ENCODE measurements around the gene ZNF417. TPM values are rescaled to one million over a fixed set of nuclear protein-coding genes. Genes with fewer than 3 reads are reported as not detected.
"Not testable (repeated sequence)": the region's sequence is repeated elsewhere in the genome, so short reads cannot be mapped to it uniquely, and the experiment has no call there.

ZNF417 gene
- total RNA-seq, 1 donor from 2014 or later: 14.1 TPM

DNA sequence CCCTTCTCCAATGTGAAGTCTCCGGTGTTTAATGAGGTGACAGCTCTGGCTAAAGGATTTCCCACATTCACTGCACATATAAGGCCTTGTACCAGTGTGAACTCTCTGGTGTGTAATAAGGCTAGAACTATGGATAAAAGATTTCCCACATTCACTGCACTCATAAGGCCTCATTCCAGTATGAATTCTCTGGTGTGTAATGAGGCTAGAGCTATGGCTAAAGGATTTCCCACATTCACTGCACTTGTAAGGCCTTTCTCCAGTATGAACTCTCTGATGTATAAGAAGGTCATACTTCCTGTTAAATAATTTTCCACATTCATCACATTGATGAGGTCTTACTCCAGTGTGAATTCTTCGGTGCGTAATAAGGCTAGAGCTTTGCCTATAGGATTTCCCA is 25.2 kb upstream of the ZNF417 start:
- peaks cover 33 to 39% (median 36%) of the 10 kb centered on the region in 3 donors for H3K9me3 ChIP-seq (ENCODE audit: control insufficient read depth in 3 of 3, low read length in 3 of 3)

DNA sequence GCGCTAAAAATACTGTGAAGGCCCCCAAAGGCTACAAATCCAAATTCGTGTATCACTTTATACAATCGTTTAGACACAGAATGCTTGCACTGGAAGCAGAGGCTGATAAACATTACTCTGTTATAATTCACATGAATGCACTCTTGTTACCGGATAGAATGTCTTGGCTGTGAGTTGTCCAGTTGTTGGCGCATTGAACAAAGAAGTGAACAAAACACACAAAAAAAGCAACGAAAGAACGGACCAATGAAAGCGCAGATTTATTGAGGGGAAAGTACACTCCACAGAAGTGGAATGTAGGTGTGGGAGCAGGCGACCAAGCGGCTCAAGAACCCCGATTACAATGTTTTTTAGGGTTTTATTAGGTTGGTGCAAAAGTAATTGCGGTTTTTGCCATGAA is 19.3 kb upstream of the ZNF417 start:
- peaks cover 13 to 14% (median 13%) of the 10 kb centered on the region in 3 donors for H3K9me3 ChIP-seq (ENCODE audit: control insufficient read depth in 3 of 3, low read length in 3 of 3)
- no peak overlapping the region for H3K27ac ChIP-seq (ENCODE audit: low read depth, low read length)
- H3K27me3 ChIP-seq (ENCODE audit: control insufficient read depth in 3 of 3, insufficient read depth in 3 of 3, low read length in 3 of 3): no peaks in the 10 kb centered on the region
- H3K36me3 ChIP-seq (ENCODE audit: control insufficient read depth in 3 of 3, insufficient read depth in 3 of 3, low read length in 3 of 3): peaks cover 19 to 22% (median 21%) of the 10 kb centered on the region in 3 donors
- peak overlapping the region in 1 of 3 donors; percentile 78 for H3K4me3 ChIP-seq (ENCODE audit: low read length in 3 of 3)
- no peak overlapping the region for H3K9ac ChIP-seq (ENCODE audit: low read depth in 1 of 3, low read length in 3 of 3)
- peaks cover 7 to 16% (median 7%) of the 10 kb centered on the region in 3 donors for H3K4me1 ChIP-seq (ENCODE audit: control insufficient read depth in 3 of 3, insufficient read depth in 3 of 3, low read length in 3 of 3)

More for the DNA sequence above, 25.2 kb upstream of the ZNF417 start:
- no peak overlapping the region for H3K27ac ChIP-seq (ENCODE audit: low read depth, low read length)
- peaks cover 47 to 53% (median 48%) of the 10 kb centered on the region in 3 donors for H3K36me3 ChIP-seq (ENCODE audit: control insufficient read depth in 3 of 3, insufficient read depth in 3 of 3, low read length in 3 of 3)
- no peak overlapping the region for H3K9ac ChIP-seq (ENCODE audit: low read depth in 1 of 3, low read length in 3 of 3)
- peak overlapping the region in 1 of 3 donors; percentile 11 for H3K4me3 ChIP-seq (ENCODE audit: low read length in 3 of 3)
- H3K4me1 ChIP-seq (ENCODE audit: control insufficient read depth in 3 of 3, insufficient read depth in 3 of 3, low read length in 3 of 3): peaks cover 6 to 9% (median 7%) of the 10 kb centered on the region in 3 donors
- no peaks in the 10 kb centered on the region for H3K27me3 ChIP-seq (ENCODE audit: control insufficient read depth in 3 of 3, insufficient read depth in 3 of 3, low read length in 3 of 3)

DNA sequence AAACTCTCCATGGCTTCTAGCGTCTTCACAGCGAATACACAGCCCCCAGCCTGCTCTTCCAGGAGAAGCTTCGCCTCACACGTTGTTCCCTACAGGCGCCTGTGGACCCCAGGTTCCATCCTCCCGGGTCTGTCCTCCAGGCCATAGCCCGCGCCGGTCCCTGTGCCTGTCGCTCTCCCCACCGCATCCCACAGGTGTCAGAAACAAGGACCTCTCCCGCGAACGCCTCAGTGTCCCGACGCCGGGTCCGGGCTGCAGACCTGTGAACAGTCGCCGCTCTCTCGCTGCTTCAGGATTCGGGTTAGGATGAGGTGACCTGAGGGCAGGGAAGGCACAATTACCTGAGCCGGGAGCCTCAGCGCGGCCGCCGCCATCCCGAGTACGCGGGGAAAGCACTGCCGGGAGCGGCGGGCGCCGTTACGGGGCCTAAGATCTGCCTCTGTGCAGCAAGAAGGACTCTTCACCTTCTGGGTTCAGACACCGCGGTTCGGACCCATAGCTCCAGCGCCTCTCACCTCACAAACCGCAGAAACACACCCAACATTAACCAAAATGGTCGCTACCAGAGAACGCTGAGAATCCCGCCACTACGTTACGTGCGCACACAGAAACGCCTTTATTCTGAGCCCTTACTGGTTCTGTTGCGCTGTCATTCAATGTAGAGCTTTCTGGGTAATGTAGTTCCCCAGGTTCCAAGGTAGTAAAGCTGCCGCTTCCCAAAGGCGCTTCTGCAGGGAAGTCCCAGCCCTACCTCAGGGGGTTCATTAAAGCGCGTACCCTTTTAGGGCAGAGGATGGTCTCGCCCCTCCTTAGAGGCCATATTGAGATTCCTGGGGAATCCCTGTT is 18.7 kb upstream of the ZNF417 start, which contains the start of gene ZNF418:
TSS of gene ZNF418 (minus strand) at position 583 of the 846 bp plus-strand sequence. CDS start 1,580 bp downstream, outside the sequence.
- peak within 1 kb of the TSS; percentile 80 to 87 (median 84) for H3K9ac ChIP-seq (ENCODE audit: low read depth in 1 of 3, low read length in 3 of 3)
- H3K36me3 ChIP-seq (ENCODE audit: control insufficient read depth in 3 of 3, insufficient read depth in 3 of 3, low read length in 3 of 3): peaks cover 21 to 24% (median 21%) of the 10 kb centered on the region in 3 donors
- peaks cover 11 to 18% (median 14%) of the 10 kb centered on the region in 3 donors for H3K9me3 ChIP-seq (ENCODE audit: control insufficient read depth in 3 of 3, low read length in 3 of 3)
- no peaks in the 10 kb centered on the region for H3K27me3 ChIP-seq (ENCODE audit: control insufficient read depth in 3 of 3, insufficient read depth in 3 of 3, low read length in 3 of 3)
- peak within 1 kb of the TSS; percentile 78 to 91 (median 86) for H3K4me3 ChIP-seq (ENCODE audit: low read length in 3 of 3)
- H3K27ac ChIP-seq (ENCODE audit: low read depth, low read length): peak within 1 kb of the TSS; percentile 46
- H3K4me1 ChIP-seq (ENCODE audit: control insufficient read depth in 3 of 3, insufficient read depth in 3 of 3, low read length in 3 of 3): peaks cover 7 to 16% (median 7%) of the 10 kb centered on the region in 3 donors

DNA sequence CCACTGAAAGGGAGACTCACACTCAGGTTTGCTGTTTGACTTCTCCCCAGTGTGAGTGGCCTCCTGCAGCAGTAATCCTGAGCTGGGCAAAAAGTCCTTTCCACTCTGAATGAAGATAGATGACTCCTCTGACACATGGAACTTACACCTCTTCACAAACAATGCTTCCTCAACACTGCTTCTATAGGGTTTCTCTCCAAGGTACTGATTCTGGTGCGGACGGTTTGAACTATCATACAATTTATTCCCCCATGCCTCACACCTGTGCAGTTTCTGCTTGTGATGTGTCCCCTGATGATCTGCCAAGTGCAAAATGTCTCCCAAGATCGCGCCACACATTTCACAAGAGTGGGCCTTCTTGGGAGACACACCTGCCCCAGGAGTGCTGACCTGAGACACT is 11.2 kb upstream of the ZNF417 start:
- Histone ChIP-seq H3K9me3 (ENCODE audit: control insufficient read depth in 3 of 3, low read length in 3 of 3) (peaks cover 17 to 47% (median 21%) of the 10 kb centered on the region in 3 donors), H3K27me3 (ENCODE audit: control insufficient read depth in 3 of 3, insufficient read depth in 3 of 3, low read length in 3 of 3) (no peaks in the 10 kb centered on the region), H3K9ac (ENCODE audit: low read depth in 1 of 3, low read length in 3 of 3) (no peak overlapping the region), H3K36me3 (ENCODE audit: control insufficient read depth in 3 of 3, insufficient read depth in 3 of 3, low read length in 3 of 3) (peaks cover 43 to 65% (median 47%) of the 10 kb centered on the region in 3 donors), H3K4me1 (ENCODE audit: control insufficient read depth in 3 of 3, insufficient read depth in 3 of 3, low read length in 3 of 3) (no peaks in the 10 kb centered on the region), H3K4me3 (ENCODE audit: low read length in 3 of 3) (no peak overlapping the region), H3K27ac (ENCODE audit: low read depth, low read length) (no peak overlapping the region)

DNA sequence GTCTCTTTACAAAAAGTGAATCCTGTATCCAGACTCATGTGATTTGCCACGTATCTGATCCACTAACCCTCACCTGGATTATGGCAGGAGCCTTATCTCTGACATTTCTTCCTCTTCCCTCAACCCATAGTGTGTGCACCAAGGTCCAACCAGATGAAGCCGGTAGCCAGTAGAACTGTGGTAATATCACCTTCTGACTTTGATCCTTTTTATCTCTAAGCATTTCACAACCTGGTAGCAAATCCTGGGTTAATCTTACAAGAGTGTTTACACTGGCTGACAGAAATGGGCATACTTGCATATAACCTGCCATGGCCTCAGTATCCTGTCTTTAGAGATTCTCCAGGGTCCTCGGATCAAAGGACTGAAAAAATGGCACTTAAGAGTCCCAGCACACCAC is 1.9 kb downstream of the ZNF417 start:
- peaks cover 0 to 4% (median 0%) of the 10 kb centered on the region in 3 donors for H3K9me3 ChIP-seq (ENCODE audit: control insufficient read depth in 3 of 3, low read length in 3 of 3)
- H3K4me3 ChIP-seq (ENCODE audit: low read length in 3 of 3): peak overlapping the region in 1 of 3 donors; percentile 20
- no peak overlapping the region for H3K9ac ChIP-seq (ENCODE audit: low read depth in 1 of 3, low read length in 3 of 3)
- H3K27ac ChIP-seq (ENCODE audit: low read depth, low read length): no peak overlapping the region
- no peaks in the 10 kb centered on the region for H3K27me3 ChIP-seq (ENCODE audit: control insufficient read depth in 3 of 3, insufficient read depth in 3 of 3, low read length in 3 of 3)
- H3K4me1 ChIP-seq (ENCODE audit: control insufficient read depth in 3 of 3, insufficient read depth in 3 of 3, low read length in 3 of 3): peaks cover 8 to 15% (median 10%) of the 10 kb centered on the region in 3 donors
- H3K36me3 ChIP-seq (ENCODE audit: control insufficient read depth in 3 of 3, insufficient read depth in 3 of 3, low read length in 3 of 3): peaks cover 15 to 28% (median 19%) of the 10 kb centered on the region in 3 donors

DNA sequence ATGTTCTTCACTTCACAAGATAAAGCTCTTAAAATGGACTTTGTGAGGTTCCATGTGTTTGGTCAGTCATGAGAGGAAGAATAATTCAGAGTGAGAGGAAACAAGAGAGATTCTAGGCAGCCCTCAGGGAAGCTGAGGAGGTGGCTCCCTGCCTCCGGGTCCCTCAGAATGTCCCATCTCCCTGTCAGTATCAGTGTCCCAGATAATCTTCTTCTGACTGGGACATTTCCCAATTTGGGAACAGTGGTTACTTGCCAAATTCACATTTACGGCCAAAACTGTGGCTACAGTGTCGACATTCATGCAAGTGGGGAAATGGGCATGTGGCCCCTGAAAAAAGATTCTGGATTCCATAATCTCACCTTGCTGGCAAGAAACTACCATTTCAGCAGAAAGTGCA is 9.0 kb downstream of the ZNF417 start:
- Histone ChIP-seq H3K9me3 (ENCODE audit: control insufficient read depth in 3 of 3, low read length in 3 of 3) (peaks cover 0 to 4% (median 0%) of the 10 kb centered on the region in 3 donors), H3K4me3 (ENCODE audit: low read length in 3 of 3) (no peak overlapping the region), H3K27me3 (ENCODE audit: control insufficient read depth in 3 of 3, insufficient read depth in 3 of 3, low read length in 3 of 3) (no peaks in the 10 kb centered on the region), H3K9ac (ENCODE audit: low read depth in 1 of 3, low read length in 3 of 3) (no peak overlapping the region), H3K27ac (ENCODE audit: low read depth, low read length) (no peak overlapping the region), H3K4me1 (ENCODE audit: control insufficient read depth in 3 of 3, insufficient read depth in 3 of 3, low read length in 3 of 3) (no peaks in the 10 kb centered on the region), H3K36me3 (ENCODE audit: control insufficient read depth in 3 of 3, insufficient read depth in 3 of 3, low read length in 3 of 3) (peaks cover 21 to 44% (median 31%) of the 10 kb centered on the region in 3 donors)

DNA sequence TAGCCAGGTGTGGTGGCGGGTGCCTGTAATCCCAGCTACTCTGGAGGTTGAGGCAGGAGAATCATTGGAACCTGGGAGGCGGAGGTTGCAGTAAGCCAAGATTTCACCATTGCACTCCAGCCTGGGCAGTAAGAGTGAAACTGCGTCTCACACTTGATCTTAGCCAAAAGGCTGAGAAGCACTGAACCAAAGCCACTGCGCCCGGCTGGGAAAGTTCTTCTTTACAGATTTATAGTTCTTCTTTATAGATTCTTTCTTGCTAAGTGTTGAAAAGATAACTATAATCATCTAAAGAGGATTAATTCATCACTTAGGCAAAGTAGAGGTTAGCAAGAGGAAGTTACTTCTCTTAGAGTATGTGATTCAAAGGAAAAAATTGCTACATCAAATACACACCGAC is 11.1 kb downstream of the ZNF417 start:
- Histone ChIP-seq H3K9me3 (ENCODE audit: control insufficient read depth in 3 of 3, low read length in 3 of 3) (no peaks in the 10 kb centered on the region), H3K27me3 (ENCODE audit: control insufficient read depth in 3 of 3, insufficient read depth in 3 of 3, low read length in 3 of 3) (no peaks in the 10 kb centered on the region), H3K9ac (ENCODE audit: low read depth in 1 of 3, low read length in 3 of 3) (no peak overlapping the region), H3K36me3 (ENCODE audit: control insufficient read depth in 3 of 3, insufficient read depth in 3 of 3, low read length in 3 of 3) (peaks cover 11 to 25% (median 17%) of the 10 kb centered on the region in 3 donors), H3K4me3 (ENCODE audit: low read length in 3 of 3) (no peak overlapping the region), H3K4me1 (ENCODE audit: control insufficient read depth in 3 of 3, insufficient read depth in 3 of 3, low read length in 3 of 3) (no peaks in the 10 kb centered on the region), H3K27ac (ENCODE audit: low read depth, low read length) (no peak overlapping the region)

DNA sequence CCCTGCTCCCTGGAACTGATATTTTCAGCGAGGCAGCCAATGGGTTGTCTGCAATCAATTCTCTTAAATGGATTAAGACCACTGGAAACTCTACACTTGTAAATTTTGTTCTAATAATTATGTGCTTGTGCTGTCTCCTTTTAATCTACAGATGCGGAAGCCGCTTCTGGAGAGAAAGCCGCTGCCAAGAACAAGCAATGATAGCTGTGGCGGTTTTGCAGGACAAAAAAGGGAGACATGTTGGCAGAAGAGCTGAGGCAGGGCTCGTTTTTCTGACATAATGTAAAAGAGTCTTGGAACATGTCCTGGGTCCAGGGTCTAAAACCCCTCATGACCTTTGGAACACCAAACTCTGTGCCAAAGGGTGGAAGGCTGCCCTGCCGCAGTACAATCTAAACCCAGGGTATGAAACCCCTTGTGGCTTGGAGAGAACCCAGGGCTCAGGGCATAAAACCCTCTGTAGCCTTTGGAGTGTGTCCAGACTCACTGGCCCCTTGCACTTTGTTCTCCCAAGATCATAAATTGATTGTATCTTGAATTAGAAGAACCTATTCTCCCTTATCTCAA is 12.7 kb downstream of the ZNF417 start:
- Histone ChIP-seq H3K27me3 (ENCODE audit: control insufficient read depth in 3 of 3, insufficient read depth in 3 of 3, low read length in 3 of 3) (no peaks in the 10 kb centered on the region), H3K9ac (ENCODE audit: low read depth in 1 of 3, low read length in 3 of 3) (no peak overlapping the region), H3K27ac (ENCODE audit: low read depth, low read length) (no peak overlapping the region), H3K4me1 (ENCODE audit: control insufficient read depth in 3 of 3, insufficient read depth in 3 of 3, low read length in 3 of 3) (no peaks in the 10 kb centered on the region), H3K36me3 (ENCODE audit: control insufficient read depth in 3 of 3, insufficient read depth in 3 of 3, low read length in 3 of 3) (peaks cover 8 to 17% (median 14%) of the 10 kb centered on the region in 3 donors), H3K4me3 (ENCODE audit: low read length in 3 of 3) (no peak overlapping the region), H3K9me3 (ENCODE audit: control insufficient read depth in 3 of 3, low read length in 3 of 3) (no peaks in the 10 kb centered on the region)

DNA sequence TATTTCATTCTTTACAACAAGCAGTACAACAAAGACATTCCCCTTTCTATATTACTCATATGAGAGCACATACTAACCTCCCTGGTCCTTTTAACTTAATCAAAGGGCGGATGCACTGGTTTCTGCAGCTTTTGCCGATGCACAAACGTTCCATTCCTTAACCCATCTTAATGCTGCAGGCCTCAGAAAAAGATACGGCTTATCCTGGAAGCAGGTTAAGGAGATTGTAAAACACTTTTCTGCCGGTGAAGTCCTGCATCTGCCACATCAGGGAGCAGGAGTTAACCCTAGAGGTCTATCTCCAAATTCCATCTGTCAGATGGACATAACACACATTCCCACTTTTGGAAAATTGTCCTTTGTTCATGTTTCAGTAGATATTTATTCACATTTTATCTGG is 16.1 kb downstream of the ZNF417 start:
- H3K4me1 ChIP-seq (ENCODE audit: control insufficient read depth in 3 of 3, insufficient read depth in 3 of 3, low read length in 3 of 3): no peaks in the 10 kb centered on the region
- no peaks in the 10 kb centered on the region for H3K27me3 ChIP-seq (ENCODE audit: control insufficient read depth in 3 of 3, insufficient read depth in 3 of 3, low read length in 3 of 3)
- no peak overlapping the region for H3K27ac ChIP-seq (ENCODE audit: low read depth, low read length)
- no peak overlapping the region for H3K4me3 ChIP-seq (ENCODE audit: low read length in 3 of 3)
- no peak overlapping the region for H3K9ac ChIP-seq (ENCODE audit: low read depth in 1 of 3, low read length in 3 of 3)
- no peaks in the 10 kb centered on the region for H3K9me3 ChIP-seq (ENCODE audit: control insufficient read depth in 3 of 3, low read length in 3 of 3)
- H3K36me3 ChIP-seq (ENCODE audit: control insufficient read depth in 3 of 3, insufficient read depth in 3 of 3, low read length in 3 of 3): no peaks in the 10 kb centered on the region

DNA sequence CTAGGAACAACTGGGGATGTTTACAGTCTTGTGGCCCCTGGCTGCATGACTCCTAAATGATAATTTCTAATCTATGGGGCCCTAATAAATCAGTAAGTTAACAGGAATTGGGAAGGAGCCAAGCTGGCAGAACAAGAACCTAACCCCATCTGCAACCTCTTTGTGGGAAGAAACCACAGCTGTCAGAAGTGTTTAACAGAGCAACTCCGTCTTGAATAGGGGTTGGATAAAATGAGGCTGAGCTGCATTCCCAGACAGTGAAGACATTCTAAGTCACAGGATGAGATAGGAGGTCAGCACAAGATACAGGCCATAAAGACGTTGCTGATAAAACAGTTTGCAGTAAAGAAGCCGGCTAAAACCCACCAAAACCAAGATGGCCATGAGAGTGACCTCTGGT is 25.7 kb downstream of the ZNF417 start:
- H3K27ac ChIP-seq (ENCODE audit: low read depth, low read length); H3K4me3 ChIP-seq (ENCODE audit: low read length in 3 of 3): not testable (repeated sequence)

More for the DNA sequence above, 25.7 kb downstream of the ZNF417 start:
- not testable (repeated sequence) for H3K9me3 ChIP-seq (ENCODE audit: control insufficient read depth in 3 of 3, low read length in 3 of 3); H3K36me3 ChIP-seq (ENCODE audit: control insufficient read depth in 3 of 3, insufficient read depth in 3 of 3, low read length in 3 of 3); H3K27me3 ChIP-seq (ENCODE audit: control insufficient read depth in 3 of 3, insufficient read depth in 3 of 3, low read length in 3 of 3); H3K9ac ChIP-seq (ENCODE audit: low read depth in 1 of 3, low read length in 3 of 3)
- peaks cover 5 to 19% (median 7%) of the 10 kb centered on the region in 3 donors for H3K4me1 ChIP-seq (ENCODE audit: control insufficient read depth in 3 of 3, insufficient read depth in 3 of 3, low read length in 3 of 3)

All from skeletal muscle tissue (tissue), 4 donors.